Measurements from ENCODE around the gene VPREB3. TPM values are rescaled to one million over a fixed set of nuclear protein-coding genes. Genes with fewer than 3 reads are reported as not detected.
"Not testable (repeated sequence)": the region's sequence is repeated elsewhere in the genome, so short reads cannot be mapped to it uniquely, and the experiment has no call there.

The VPREB3 gene
- total and polyA plus RNA-seq, 2 donors (not counting 1 experiment from before 2014, with no cell fraction given) = 92.7 to 461 TPM

GRCh38 chr22:23742505-23743264 lies 11.5 kb downstream of the VPREB3 start:
- Histone ChIP-seq H3K9me3 (ENCODE audit: control extremely low read depth in 1 of 3, control insufficient read depth in 2 of 3, insufficient read depth in 1 of 3, low read length in 2 of 3) (peaks cover 0 to 13% (median 0%) of the 10 kb centered on the region in 3 donors), H3K4me2 (replicated peaks; ENCODE audit: low read depth, low read length, poor library complexity, severe bottlenecking) (no peak overlapping the region), H3K27ac (ENCODE audit: low read length in 2 of 2) (no peak overlapping the region), H3K9ac (ENCODE audit: low read length) (no peak overlapping the region), H3K79me2 (ENCODE audit: control insufficient read depth, insufficient read depth, low read length) (peaks cover 3% of the 10 kb centered on the region), H3K36me3 (replicated peaks in 1 of 2; ENCODE audit: control extremely low read depth in 1 of 2, control insufficient read depth in 1 of 2, extremely low read depth in 1 of 2, insufficient read depth in 2 of 2, low read length in 1 of 2) (peaks cover 5 to 30% of the 10 kb centered on the region in 2 experiments), H4K20me1 (ENCODE audit: control insufficient read depth, insufficient read depth, low read length, poor library complexity, severe bottlenecking) (no peaks in the 10 kb centered on the region), H3K27me3 (replicated peaks in 1 of 4; ENCODE audit: control extremely low read depth in 1 of 4, control insufficient read depth in 3 of 4, insufficient read depth in 4 of 4, low read length in 3 of 4) (no peaks in the 10 kb centered on the region), H3K4me3 (ENCODE audit: control extremely low read depth in 1 of 5, extremely low read depth in 1 of 5, insufficient read depth in 1 of 5, low read depth in 2 of 5, low read length in 4 of 5) (no peak overlapping the region), H3K4me1 (ENCODE audit: control insufficient read depth in 2 of 2, insufficient read depth in 2 of 2, low read length in 2 of 2) (no peaks in the 10 kb centered on the region), H2AFZ (ENCODE audit: insufficient read depth, low read depth, low read length, poor library complexity, severe bottlenecking) (no peak overlapping the region)
- no peak overlapping the region for H3K27ac Mint-ChIP-seq
- 89% methylated on average over 2 of the region's 7 CpGs for WGBS (ENCODE audit: insufficient coverage)
- ATAC-seq (ENCODE audit: low read depth) (no peak), DNase-seq (no peak)
- H3K4me3 Mint-ChIP-seq = no peak overlapping the region
- H3K4me1 Mint-ChIP-seq = peaks cover 2% of the 10 kb centered on the region
- no peaks in the 10 kb centered on the region for H3K27me3 Mint-ChIP-seq
- TF ChIP-seq, protein P1, sequence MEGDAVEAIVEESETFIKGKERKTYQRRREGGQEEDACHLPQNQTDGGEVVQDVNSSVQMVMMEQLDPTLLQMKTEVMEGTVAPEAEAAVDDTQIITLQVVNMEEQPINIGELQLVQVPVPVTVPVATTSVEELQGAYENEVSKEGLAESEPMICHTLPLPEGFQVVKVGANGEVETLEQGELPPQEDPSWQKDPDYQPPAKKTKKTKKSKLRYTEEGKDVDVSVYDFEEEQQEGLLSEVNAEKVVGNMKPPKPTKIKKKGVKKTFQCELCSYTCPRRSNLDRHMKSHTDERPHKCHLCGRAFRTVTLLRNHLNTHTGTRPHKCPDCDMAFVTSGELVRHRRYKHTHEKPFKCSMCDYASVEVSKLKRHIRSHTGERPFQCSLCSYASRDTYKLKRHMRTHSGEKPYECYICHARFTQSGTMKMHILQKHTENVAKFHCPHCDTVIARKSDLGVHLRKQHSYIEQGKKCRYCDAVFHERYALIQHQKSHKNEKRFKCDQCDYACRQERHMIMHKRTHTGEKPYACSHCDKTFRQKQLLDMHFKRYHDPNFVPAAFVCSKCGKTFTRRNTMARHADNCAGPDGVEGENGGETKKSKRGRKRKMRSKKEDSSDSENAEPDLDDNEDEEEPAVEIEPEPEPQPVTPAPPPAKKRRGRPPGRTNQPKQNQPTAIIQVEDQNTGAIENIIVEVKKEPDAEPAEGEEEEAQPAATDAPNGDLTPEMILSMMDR (IDR thresholded peaks at IDR 0.05) = no peak
- no peak for TF ChIP-seq EZH2 (IDR thresholded peaks at IDR 0.05; ENCODE audit: borderline replicate concordance, insufficient read depth, low read depth, low read length, poor library complexity, severe bottlenecking)
- H3K9me3 Mint-ChIP-seq (ENCODE audit: insufficient read depth) = no peaks in the 10 kb centered on the region
- POLR2A ChIA-PET = no interaction called here
- CTCF ChIA-PET = interaction anchor here (1.3 kb wide), 1 partner anchor 104 kb away, joined by 3 read pairs; no protein-coding TSS in a partner anchor
- intact Hi-C loops (cut with micrococcal nuclease) = no loop called here

GRCh38 chr22:23737696-23738095 lies 16.5 kb downstream of the VPREB3 start:
- ATAC-seq (ENCODE audit: low read depth) (no peak), DNase-seq (no peak)
- Histone ChIP-seq H3K27ac (ENCODE audit: low read length in 2 of 2) (no peak overlapping the region), H4K20me1 (ENCODE audit: control insufficient read depth, insufficient read depth, low read length, poor library complexity, severe bottlenecking) (no peaks in the 10 kb centered on the region), H3K27me3 (replicated peaks in 1 of 4; ENCODE audit: control extremely low read depth in 1 of 4, control insufficient read depth in 3 of 4, insufficient read depth in 4 of 4, low read length in 3 of 4) (no peaks in the 10 kb centered on the region), H3K9ac (ENCODE audit: low read length) (no peak overlapping the region), H3K4me2 (replicated peaks; ENCODE audit: low read depth, low read length, poor library complexity, severe bottlenecking) (no peak overlapping the region), H2AFZ (ENCODE audit: insufficient read depth, low read depth, low read length, poor library complexity, severe bottlenecking) (no peak overlapping the region), H3K36me3 (replicated peaks in 1 of 2; ENCODE audit: control extremely low read depth in 1 of 2, control insufficient read depth in 1 of 2, extremely low read depth in 1 of 2, insufficient read depth in 2 of 2, low read length in 1 of 2) (peaks cover 0 to 4% of the 10 kb centered on the region in 2 experiments), H3K4me1 (ENCODE audit: control insufficient read depth in 2 of 2, insufficient read depth in 2 of 2, low read length in 2 of 2) (no peaks in the 10 kb centered on the region), H3K9me3 (ENCODE audit: control extremely low read depth in 1 of 3, control insufficient read depth in 2 of 3, insufficient read depth in 1 of 3, low read length in 2 of 3) (no peaks in the 10 kb centered on the region), H3K79me2 (ENCODE audit: control insufficient read depth, insufficient read depth, low read length) (no peaks in the 10 kb centered on the region), H3K4me3 (ENCODE audit: control extremely low read depth in 1 of 5, extremely low read depth in 1 of 5, insufficient read depth in 1 of 5, low read depth in 2 of 5, low read length in 4 of 5) (no peak overlapping the region)
- no peaks in the 10 kb centered on the region for H3K27me3 Mint-ChIP-seq
- TF ChIP-seq, protein P1 (IDR thresholded peaks at IDR 0.05) = no peak
- CTCF ChIA-PET = interaction anchor here (0.7 to 6.7 kb wide), 9 partner anchors 11 to 431 kb away, joined by 3 to 60 read pairs (median 4); partner anchors contain the start of genes MMP11 and VPREB3
- H3K4me3 Mint-ChIP-seq = no peak overlapping the region
- H3K9me3 Mint-ChIP-seq (ENCODE audit: insufficient read depth) = no peaks in the 10 kb centered on the region
- POLR2A ChIA-PET = interaction anchor here (0.6 to 0.7 kb wide), 2 partner anchors 25 to 69 kb away, joined by 3 to 9 read pairs; no protein-coding TSS in a partner anchor
- no peak overlapping the region for H3K27ac Mint-ChIP-seq
- H3K4me1 Mint-ChIP-seq = no peaks in the 10 kb centered on the region
- intact Hi-C loops (cut with micrococcal nuclease) = no loop called here

GRCh38 chr22:23728108-23728507 lies 26.1 kb downstream of the VPREB3 start:
- H2AFZ ChIP-seq (ENCODE audit: insufficient read depth, low read depth, low read length, poor library complexity, severe bottlenecking); H3K4me2 ChIP-seq (replicated peaks; ENCODE audit: low read depth, low read length, poor library complexity, severe bottlenecking); H3K27ac ChIP-seq (ENCODE audit: low read length in 2 of 2); H3K4me3 Mint-ChIP-seq; H3K9me3 ChIP-seq (ENCODE audit: control extremely low read depth in 1 of 3, control insufficient read depth in 2 of 3, insufficient read depth in 1 of 3, low read length in 2 of 3); H3K9ac ChIP-seq (ENCODE audit: low read length); H3K4me1 ChIP-seq (ENCODE audit: control insufficient read depth in 2 of 2, insufficient read depth in 2 of 2, low read length in 2 of 2); H3K27me3 Mint-ChIP-seq; H3K4me3 ChIP-seq (ENCODE audit: control extremely low read depth in 1 of 5, extremely low read depth in 1 of 5, insufficient read depth in 1 of 5, low read depth in 2 of 5, low read length in 4 of 5); ATAC-seq (ENCODE audit: low read depth); DNase-seq; H3K27ac Mint-ChIP-seq; intact Hi-C loops (cut with micrococcal nuclease); H3K27me3 ChIP-seq (replicated peaks in 1 of 4; ENCODE audit: control extremely low read depth in 1 of 4, control insufficient read depth in 3 of 4, insufficient read depth in 4 of 4, low read length in 3 of 4); H4K20me1 ChIP-seq (ENCODE audit: control insufficient read depth, insufficient read depth, low read length, poor library complexity, severe bottlenecking); H3K36me3 ChIP-seq (replicated peaks in 1 of 2; ENCODE audit: control extremely low read depth in 1 of 2, control insufficient read depth in 1 of 2, extremely low read depth in 1 of 2, insufficient read depth in 2 of 2, low read length in 1 of 2); H3K4me1 Mint-ChIP-seq; H3K79me2 ChIP-seq (ENCODE audit: control insufficient read depth, insufficient read depth, low read length); H3K9me3 Mint-ChIP-seq (ENCODE audit: insufficient read depth): not testable (repeated sequence)
- ChIA-PET CTCF (interaction anchor here (0.7 kb wide), 1 partner anchor 121 kb away, joined by 3 read pairs; no protein-coding TSS in a partner anchor), POLR2A (interaction anchor here (1.6 kb wide), 1 partner anchor 26 kb away, joined by 3 read pairs; the partner anchor contains the start of gene VPREB3)
- 83% methylated on average over 2 of the region's 4 CpGs for WGBS (ENCODE audit: insufficient coverage)

All from B cell (primary cell).